Nephron progenitor cell (in vitro differentiated cells): ENCODE measurements around the gene PDE8B.
A peak's percentile ranks its signal among the peaks of the same experiment; 100 is the strongest.

ENCODE experiments used
- DNase-seq: peaks from one replicate; pipeline ENCODE4 v3.0.0; 2021
- H3K27ac Mint-ChIP-seq: 2 replicates; pipeline ENCODE4 v1.8.0; 2021; ENCODE audit warnings: mild to moderate bottlenecking, moderate library complexity, mixed read lengths
- H3K27me3 Mint-ChIP-seq: 2 replicates; pipeline ENCODE4 v1.8.0; 2021; ENCODE audit warnings: mild to moderate bottlenecking, low read depth, mixed read lengths; ENCODE audit not compliant: poor library complexity
- H3K36me3 Mint-ChIP-seq: 2 replicates; pipeline ENCODE4 v1.8.0; 2021; ENCODE audit warnings: low read depth, mixed read lengths
- H3K4me1 Mint-ChIP-seq: 2 replicates; pipeline ENCODE4 v1.8.0; 2021; ENCODE audit warnings: mixed read lengths
- H3K4me3 Mint-ChIP-seq: 2 replicates; pipeline ENCODE4 v1.8.0; 2021; ENCODE audit warnings: mild to moderate bottlenecking, moderate library complexity, mixed read lengths
- H3K9me3 Mint-ChIP-seq: 2 replicates; pipeline ENCODE4 v1.8.0; 2021; ENCODE audit warnings: mild to moderate bottlenecking, moderate library complexity, mixed read lengths
- TF ChIP-seq, protein P1 (sequence below): fragments of 200-600 bp; sonication (generic); IDR thresholded peaks from 2 replicates; pipeline ENCODE4 v1.5.0; 2021; ENCODE audit warnings: antibody characterized with exemption

PDE8B gene

GRCh38 chr5:77209495-77210090 is 887 bp upstream of the PDE8B start:
- peaks cover 5% of the 10 kb centered on the region for H3K9me3 Mint-ChIP-seq
- H3K4me3 Mint-ChIP-seq, result peak overlapping the region; percentile 84
- DNase-seq, result no peak
- H3K4me1 Mint-ChIP-seq, result peaks cover 19% of the 10 kb centered on the region
- TF ChIP-seq, protein P1, sequence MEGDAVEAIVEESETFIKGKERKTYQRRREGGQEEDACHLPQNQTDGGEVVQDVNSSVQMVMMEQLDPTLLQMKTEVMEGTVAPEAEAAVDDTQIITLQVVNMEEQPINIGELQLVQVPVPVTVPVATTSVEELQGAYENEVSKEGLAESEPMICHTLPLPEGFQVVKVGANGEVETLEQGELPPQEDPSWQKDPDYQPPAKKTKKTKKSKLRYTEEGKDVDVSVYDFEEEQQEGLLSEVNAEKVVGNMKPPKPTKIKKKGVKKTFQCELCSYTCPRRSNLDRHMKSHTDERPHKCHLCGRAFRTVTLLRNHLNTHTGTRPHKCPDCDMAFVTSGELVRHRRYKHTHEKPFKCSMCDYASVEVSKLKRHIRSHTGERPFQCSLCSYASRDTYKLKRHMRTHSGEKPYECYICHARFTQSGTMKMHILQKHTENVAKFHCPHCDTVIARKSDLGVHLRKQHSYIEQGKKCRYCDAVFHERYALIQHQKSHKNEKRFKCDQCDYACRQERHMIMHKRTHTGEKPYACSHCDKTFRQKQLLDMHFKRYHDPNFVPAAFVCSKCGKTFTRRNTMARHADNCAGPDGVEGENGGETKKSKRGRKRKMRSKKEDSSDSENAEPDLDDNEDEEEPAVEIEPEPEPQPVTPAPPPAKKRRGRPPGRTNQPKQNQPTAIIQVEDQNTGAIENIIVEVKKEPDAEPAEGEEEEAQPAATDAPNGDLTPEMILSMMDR, result no peak
- H3K27ac Mint-ChIP-seq, result no peak overlapping the region
- no peaks in the 10 kb centered on the region for H3K36me3 Mint-ChIP-seq
- H3K27me3 Mint-ChIP-seq, result peaks cover 85% of the 10 kb centered on the region

GRCh38 chr5:77210964-77211690 is 647 bp downstream of the PDE8B start:
- H3K36me3 Mint-ChIP-seq, result no peaks in the 10 kb centered on the region
- peak overlapping the region; percentile 77 for H3K4me3 Mint-ChIP-seq
- peaks cover 93% of the 10 kb centered on the region for H3K27me3 Mint-ChIP-seq
- TF ChIP-seq, protein P1, result no peak
- H3K9me3 Mint-ChIP-seq, result peaks cover 12% of the 10 kb centered on the region
- DNase-seq, result peak; percentile 50
- H3K27ac Mint-ChIP-seq, result no peak overlapping the region
- peaks cover 14% of the 10 kb centered on the region for H3K4me1 Mint-ChIP-seq

DNA sequence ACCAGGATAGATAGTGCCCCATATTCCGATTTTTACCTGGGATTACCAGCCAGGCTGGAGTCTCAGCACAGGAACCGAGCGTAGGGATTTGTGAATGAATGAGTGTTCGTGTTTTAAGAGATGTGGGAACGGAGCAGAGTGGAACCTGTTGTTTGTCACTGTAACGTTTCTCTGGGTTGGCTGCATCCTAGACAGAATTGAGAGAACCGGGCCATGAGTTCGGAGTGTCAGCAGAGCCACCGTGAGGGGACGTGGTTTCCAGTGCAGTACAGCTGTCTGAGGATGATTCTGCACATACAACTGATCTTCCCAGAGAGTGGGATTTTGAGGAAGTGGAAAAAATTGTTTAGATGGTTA is 1.2 kb downstream of the PDE8B start:
- H3K27me3 Mint-ChIP-seq, result peaks cover 93% of the 10 kb centered on the region
- H3K4me3 Mint-ChIP-seq, result peak overlapping the region; percentile 77

DNA sequence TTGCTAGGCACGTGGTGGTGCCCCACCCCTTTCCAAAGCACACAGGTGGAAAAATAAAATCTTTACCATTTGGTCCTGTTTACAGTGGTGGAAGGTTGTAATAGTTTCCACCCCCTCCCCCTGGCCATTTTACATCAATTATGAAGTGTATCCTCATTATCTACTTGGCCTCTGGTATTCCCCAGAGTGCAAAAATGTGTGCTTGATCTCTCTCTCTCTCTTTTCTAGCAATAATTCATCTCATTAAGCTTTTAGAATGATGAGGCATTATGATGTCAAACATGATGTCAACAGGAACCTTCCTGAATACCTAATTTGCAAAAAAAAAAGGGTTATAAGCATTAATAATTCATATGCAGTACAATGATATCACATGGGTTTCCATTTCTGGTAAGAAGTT is 3.1 kb downstream of the PDE8B start:
- Mint-ChIP-seq H3K36me3 (no peaks in the 10 kb centered on the region), H3K27ac (no peak overlapping the region), H3K27me3 (peaks cover 78% of the 10 kb centered on the region), H3K9me3 (peaks cover 14% of the 10 kb centered on the region), H3K4me1 (peaks cover 14% of the 10 kb centered on the region), H3K4me3 (no peak overlapping the region)
- DNase-seq, result no peak
- TF ChIP-seq, protein P1, result no peak

More for the DNA sequence above, 1.2 kb downstream of the PDE8B start:
- no peak overlapping the region for H3K27ac Mint-ChIP-seq
- no peak for DNase-seq
- H3K9me3 Mint-ChIP-seq, result peaks cover 14% of the 10 kb centered on the region
- H3K36me3 Mint-ChIP-seq, result no peaks in the 10 kb centered on the region
- TF ChIP-seq, protein P1, result no peak
- H3K4me1 Mint-ChIP-seq, result peaks cover 14% of the 10 kb centered on the region

- Mint-ChIP-seq H3K27ac (no peak overlapping the region), H3K4me1 (peaks cover 14% of the 10 kb centered on the region), H3K36me3 (no peaks in the 10 kb centered on the region), H3K4me3 (no peak overlapping the region), H3K27me3 (peaks cover 72% of the 10 kb centered on the region), H3K9me3 (peaks cover 14% of the 10 kb centered on the region)
- no peak for DNase-seq
- TF ChIP-seq, protein P1, result no peak
Observed at GRCh38 chr5:77214151-77214550, 3.7 kb downstream of the PDE8B start.

- no peak for DNase-seq
- TF ChIP-seq, protein P1, result peak; percentile 22
- Mint-ChIP-seq H3K4me3 (no peak overlapping the region), H3K9me3 (peaks cover 9% of the 10 kb centered on the region), H3K36me3 (no peaks in the 10 kb centered on the region), H3K27me3 (peaks cover 49% of the 10 kb centered on the region), H3K4me1 (no peaks in the 10 kb centered on the region), H3K27ac (no peak overlapping the region)
Observed at GRCh38 chr5:77218263-77218662, 7.8 kb downstream of the PDE8B start.
